GM18519 (cell line): ENCODE results near the gene DOC2B.
"Not testable (repeated sequence)": the region's sequence is repeated elsewhere in the genome, so short reads cannot be mapped to it uniquely, and the experiment has no call there.

Source experiments
- ATAC-seq: cut with Tn5 transposase; IDR thresholded peaks from one replicate; pipeline ENCODE4 v1.9.1; 2021; ENCODE audit warnings: mild to moderate bottlenecking, moderate library complexity; ENCODE audit not compliant: unreplicated experiment, low FRiP score

The DOC2B gene

GRCh38 chr17:213286-214105 is 32.0 kb upstream of the DOC2B start:
- no peak for ATAC-seq

GRCh38 chr17:210402-210801 is 29.0 kb upstream of the DOC2B start:
- ATAC-seq: no peak

GRCh38 chr17:208429-208828 is 27.0 kb upstream of the DOC2B start:
- no peak for ATAC-seq

GRCh38 chr17:207775-208174 is 26.3 kb upstream of the DOC2B start:
- ATAC-seq: no peak

- ATAC-seq: no peak
Measured at GRCh38 chr17:206941-207560, 25.6 kb upstream of the DOC2B start.

GRCh38 chr17:206484-206883 is 25.0 kb upstream of the DOC2B start:
- not testable (repeated sequence) for ATAC-seq

GRCh38 chr17:205817-206216 is 24.4 kb upstream of the DOC2B start:
- ATAC-seq: no peak

- no peak for ATAC-seq
Measured at GRCh38 chr17:205148-205669, 23.8 kb upstream of the DOC2B start.

- no peak for ATAC-seq
Measured at GRCh38 chr17:204427-205147, 23.1 kb upstream of the DOC2B start.

- ATAC-seq: no peak
Measured at GRCh38 chr17:202501-202951, 21.1 kb upstream of the DOC2B start.

GRCh38 chr17:201736-202135 is 20.3 kb upstream of the DOC2B start:
- ATAC-seq: not testable (repeated sequence)

GRCh38 chr17:201257-201656 is 19.8 kb upstream of the DOC2B start:
- not testable (repeated sequence) for ATAC-seq

- no peak for ATAC-seq
Measured at GRCh38 chr17:200586-200985, 19.1 kb upstream of the DOC2B start.

GRCh38 chr17:199806-200545 is 18.5 kb upstream of the DOC2B start:
- ATAC-seq: no peak

GRCh38 chr17:199191-199604 is 17.7 kb upstream of the DOC2B start:
- ATAC-seq: no peak

- ATAC-seq: not testable (repeated sequence)
Measured at GRCh38 chr17:198225-198624, 16.8 kb upstream of the DOC2B start.

GRCh38 chr17:197352-197751 is 15.9 kb upstream of the DOC2B start:
- no peak for ATAC-seq

GRCh38 chr17:194828-195602 is 13.6 kb upstream of the DOC2B start:
- ATAC-seq: no peak
